ENCODE results near the gene FBXO4.
"Not testable (repeated sequence)": the region's sequence is repeated elsewhere in the genome, so short reads cannot be mapped to it uniquely, and the experiment has no call there.

The FBXO4 gene

DNA sequence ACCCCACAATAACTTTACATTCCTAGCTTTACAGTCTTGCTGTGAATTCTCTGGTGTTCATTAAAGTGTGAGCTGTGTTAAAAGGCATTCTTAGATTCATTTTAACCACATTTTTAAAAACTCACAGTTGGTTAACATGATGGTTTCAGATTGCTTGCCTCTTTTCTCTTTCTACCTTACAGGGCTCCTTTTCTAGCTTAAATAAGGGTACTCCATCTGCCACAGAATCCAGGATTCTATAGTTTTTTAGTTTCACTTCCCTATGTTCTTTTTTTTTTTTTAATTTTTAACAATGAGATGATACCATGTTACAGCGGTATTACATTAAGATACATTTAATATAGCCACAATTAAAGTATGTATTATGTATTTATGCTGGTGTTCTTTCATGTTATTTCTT is 3.9 kb upstream of the FBXO4 start:
- no peak for DNase-seq (ENCODE audit: extremely low read depth in 1 of 2, low read depth in 1 of 2)

DNA sequence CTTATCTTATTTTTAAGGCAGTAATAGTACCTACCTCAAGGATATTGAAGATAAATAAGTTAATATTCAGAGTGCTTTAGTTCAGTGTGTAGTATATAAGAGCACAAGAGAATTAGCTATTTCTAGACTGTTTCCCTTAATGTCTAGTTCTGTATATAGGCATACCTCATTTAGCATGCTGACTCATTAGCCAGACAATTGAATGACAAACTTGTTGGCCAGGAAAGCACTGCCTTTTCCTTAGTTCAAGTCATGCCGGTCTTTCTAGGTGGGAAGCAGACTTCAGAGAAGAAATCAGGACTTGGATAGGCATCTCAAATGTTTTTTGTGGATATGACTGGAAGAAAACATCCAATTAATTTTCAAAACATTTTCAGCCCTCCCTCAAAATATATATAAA is 3.2 kb upstream of the FBXO4 start:
- DNase-seq (ENCODE audit: extremely low read depth in 1 of 2, low read depth in 1 of 2), result no peak

DNA sequence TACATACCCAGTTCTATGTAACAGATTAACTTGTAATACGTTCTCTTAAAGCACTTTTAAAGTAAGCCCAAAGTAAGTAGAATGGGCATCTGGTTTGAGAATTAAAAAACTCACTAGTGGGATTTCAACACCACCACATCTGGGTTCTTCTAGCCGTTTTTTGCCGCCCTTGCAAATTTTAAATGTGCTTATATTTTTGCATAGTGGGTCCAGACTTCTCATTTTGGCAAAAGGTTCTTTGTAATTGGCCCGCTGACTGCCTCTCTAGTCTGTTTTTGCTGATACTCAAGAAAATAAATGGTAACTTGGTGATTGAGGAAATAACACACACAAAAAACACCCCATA is 582 bp upstream of the FBXO4 start:
- no peak for DNase-seq (ENCODE audit: extremely low read depth in 1 of 2, low read depth in 1 of 2)

DNA sequence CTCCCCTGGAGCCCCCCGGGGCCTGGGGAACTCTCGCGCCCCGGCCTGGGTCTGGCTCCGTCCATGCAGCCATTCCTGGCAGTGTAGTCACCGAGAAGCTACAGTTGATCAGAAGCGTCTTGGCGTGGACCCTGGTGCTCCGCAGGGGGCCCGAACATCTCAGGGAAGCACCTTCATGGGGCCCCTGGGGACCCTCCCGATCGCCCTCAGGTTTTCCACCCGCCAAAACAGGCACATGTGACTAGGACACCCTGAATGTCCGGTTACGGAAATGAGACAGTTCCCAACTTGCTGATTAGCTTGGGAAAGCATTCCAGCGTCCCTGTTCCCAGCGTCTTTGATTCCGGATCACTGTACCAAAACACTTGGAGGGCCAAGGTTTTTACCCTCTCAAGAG is 472 bp downstream of the FBXO4 start:
- no peak for DNase-seq (ENCODE audit: extremely low read depth in 1 of 2, low read depth in 1 of 2)

DNA sequence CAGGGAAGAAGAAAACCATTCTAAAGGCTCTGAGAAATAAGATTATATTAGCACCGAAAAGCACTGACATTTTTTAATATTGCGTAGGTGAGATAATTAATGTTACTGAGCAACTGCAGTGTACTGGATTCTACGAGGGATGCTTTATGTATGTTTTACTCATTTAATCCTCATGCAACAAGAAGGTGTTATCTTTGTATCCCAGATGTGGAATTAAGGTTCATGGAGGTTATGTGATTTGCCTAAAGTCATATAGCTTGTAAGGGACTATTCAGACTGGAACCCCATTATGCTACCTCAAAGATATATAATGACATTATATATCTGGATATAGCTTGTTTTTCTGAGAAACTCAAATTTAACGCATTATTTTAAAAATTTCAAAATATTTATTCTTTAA is 2.5 kb downstream of the FBXO4 start:
- no peak for DNase-seq (ENCODE audit: extremely low read depth in 1 of 2, low read depth in 1 of 2)

DNA sequence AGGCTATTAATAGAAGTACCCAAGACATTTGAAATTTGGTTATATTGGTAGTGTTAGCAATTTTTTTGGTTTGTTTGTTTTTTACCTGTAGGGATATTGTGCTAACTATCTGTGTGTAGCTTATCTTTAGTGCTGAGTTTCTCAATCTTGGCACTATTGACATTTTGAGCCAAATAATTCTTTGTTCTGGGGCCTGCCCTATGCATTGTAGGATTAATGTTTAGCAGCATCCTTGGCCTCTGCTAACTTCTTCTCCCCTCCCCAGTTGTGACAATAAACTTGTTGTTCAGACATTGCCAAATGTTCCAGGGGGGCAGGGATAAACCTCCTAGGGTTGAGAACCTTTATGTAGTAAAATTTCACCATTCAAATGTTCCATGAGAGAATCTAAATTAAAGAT is 4.0 kb downstream of the FBXO4 start:
- DNase-seq (ENCODE audit: extremely low read depth in 1 of 2, low read depth in 1 of 2), result no peak

DNA sequence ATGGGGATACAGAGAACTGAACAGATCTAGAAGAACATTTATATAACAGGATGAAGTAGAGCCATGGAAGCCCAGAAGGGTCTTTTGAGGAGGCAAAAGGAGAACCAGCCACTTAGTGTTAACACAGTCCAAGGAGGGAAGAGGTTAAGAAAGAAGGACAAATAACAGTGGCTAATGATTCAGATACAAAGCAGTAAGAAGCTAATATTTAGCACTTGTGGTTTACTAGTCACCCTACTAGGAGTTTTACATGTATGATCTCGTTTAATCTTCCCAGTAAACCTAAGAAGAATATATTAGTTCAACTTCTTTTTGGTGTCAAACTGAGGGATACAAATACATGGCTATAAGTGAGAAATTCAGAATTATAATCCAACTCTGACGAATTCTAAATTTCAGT is 7.7 kb downstream of the FBXO4 start:
- DNase-seq (ENCODE audit: extremely low read depth in 1 of 2, low read depth in 1 of 2), result no peak

DNA sequence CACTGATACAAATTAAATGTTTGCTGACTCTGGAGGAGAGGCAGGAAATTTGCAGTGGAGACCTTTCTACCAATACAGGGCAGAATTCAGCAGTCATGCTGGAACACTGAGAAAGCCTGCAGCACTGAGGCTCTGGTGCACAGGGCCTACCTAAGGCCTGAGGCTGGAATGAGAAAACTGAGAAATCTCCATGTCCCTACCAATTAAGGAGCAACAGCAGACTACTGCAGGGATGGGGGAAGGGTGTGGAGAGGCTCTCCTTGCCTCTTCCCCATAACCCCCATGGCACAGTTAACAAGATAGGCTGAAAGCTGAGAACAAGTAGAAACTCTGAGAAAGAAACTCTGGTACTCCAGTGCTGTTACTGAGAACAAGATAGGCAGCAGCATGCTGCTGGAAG is 10.5 kb downstream of the FBXO4 start:
- DNase-seq (ENCODE audit: extremely low read depth in 1 of 2, low read depth in 1 of 2), result no peak

DNA sequence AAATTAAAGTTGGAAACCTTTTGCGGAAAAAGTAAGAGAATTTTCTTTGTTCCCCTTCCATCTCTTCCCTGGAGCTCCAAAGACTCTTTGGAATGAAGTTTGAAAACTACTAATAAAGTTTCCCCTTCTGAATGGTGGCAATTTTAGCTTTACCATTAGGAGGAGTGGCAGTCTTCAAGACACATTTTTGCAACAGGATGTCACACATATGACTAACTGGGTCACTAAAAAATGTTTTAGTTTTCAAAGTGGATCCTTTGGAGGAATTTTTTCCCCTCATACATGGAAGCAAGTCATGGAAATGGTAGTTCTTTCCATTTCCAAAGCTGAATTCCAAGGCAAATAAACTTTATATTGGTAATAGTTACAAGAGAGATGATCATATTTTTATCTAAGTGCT is 15.6 kb downstream of the FBXO4 start:
- DNase-seq (ENCODE audit: extremely low read depth in 1 of 2, low read depth in 1 of 2), result no peak

DNA sequence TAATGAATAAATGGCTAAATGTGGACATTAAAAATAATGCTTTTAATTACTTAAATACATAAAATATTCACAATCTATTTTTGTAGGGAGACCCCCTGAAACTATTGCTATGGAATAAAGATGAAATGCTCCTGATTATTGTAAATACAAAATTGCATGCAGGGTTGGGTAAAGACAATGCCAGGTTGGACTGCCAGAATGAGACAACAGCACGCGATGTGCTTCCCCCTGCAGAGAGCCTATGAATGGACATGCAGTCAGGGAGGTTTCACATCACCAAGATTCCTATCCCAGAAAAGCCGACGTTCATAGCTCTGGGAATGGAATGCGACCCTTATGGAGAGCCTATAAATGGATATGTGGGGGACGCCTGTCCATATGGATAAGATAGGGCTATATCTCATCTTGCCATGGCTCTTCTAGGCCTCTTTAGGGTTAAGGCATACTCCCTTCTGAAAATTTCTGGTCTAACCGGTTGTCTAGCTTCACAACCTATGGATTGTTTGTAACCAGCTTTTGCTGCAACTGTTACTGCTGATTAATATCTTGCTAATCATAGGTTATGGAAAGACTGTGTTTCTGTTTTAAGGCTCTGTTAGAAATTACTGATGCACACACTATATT is 20.4 kb downstream of the FBXO4 start:
- not testable (repeated sequence) for DNase-seq (ENCODE audit: extremely low read depth in 1 of 2, low read depth in 1 of 2)

DNA sequence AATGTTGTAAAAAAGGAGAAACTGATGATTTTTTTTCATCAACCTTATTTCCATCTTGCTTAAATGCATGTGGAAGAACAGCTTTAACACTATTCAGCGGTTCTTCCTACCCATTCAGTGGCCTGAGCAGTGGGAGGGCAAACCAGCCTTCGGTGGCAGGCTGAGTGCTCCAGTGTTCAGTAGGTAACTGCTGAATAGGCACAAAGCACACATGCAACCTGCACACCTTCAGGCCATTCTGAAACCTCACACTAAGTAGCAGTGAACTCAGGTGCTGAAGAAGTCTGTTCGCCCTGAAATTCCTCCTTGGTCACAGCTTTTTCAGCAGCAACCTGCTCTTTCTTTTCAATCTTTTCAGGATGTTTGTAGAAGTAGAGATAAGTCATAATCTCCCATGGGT is 26.1 kb downstream of the FBXO4 start:
- no peak for DNase-seq (ENCODE audit: extremely low read depth in 1 of 2, low read depth in 1 of 2)

DNA sequence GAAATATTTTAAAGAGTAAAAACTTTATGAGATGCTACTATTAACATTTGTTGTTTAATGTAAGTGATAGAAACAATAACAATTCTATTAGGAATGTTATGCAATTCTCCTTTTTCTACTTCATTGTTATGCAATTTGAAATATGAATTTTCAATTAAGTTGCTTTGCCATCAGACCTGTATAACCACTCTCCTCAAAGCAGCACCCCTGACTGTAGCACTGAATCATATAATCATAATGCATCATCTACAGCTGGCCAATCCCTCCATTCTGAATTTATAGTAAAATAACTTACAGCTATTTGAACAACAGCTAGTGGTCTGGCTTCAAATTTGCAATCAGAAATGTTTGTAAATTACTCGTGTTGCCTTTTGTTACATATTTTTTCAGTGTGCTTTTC is 29.2 kb downstream of the FBXO4 start:
- DNase-seq (ENCODE audit: extremely low read depth in 1 of 2, low read depth in 1 of 2), result no peak

DNA sequence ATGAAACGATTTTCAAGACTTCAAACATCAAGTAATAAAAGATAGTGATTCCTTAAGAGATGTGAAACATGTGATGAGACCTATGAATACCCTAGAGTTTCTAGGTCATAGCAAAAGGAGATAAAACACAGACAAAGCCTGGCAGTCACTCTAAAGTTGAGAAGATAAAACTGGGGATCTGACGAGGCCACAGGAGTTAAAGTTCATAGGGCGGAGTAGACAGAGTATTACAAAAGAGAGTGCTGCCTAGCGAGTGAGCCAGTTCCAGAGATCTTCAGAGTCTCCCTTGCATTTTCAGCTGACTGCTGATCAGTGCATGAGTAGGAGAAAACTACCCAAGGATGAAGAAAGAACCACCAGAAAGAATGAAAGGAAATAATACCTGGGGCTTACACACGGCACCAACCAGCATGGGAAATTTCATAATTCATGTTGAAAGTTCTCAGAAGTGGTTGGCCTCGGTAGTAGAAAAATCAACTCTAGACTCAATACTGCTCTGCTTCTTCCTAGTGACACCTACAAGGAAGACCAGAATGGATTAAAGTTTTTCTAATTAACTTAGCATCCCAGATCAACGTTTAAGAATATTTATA is 30.4 kb downstream of the FBXO4 start:
- DNase-seq (ENCODE audit: extremely low read depth in 1 of 2, low read depth in 1 of 2), result no peak

DNA sequence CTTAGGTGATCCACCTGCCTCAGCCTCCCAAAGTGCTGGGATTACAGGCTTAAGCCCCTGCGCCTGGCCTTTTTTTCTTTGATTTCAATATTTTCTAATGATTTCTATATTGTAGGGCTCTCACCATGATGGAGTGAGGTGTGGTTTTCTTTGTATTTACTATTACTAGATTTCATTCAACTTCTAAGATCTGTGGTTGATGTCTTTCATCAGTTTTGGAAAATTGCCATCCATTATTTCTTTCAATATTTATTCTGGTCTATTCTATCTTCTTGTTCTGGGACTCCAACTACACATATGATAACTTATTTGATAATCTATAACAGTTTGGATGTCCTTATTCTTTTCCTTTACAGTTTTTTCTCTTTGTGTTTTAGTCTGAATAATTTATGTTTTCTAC is 31.9 kb downstream of the FBXO4 start:
- no peak for DNase-seq (ENCODE audit: extremely low read depth in 1 of 2, low read depth in 1 of 2)

DNA sequence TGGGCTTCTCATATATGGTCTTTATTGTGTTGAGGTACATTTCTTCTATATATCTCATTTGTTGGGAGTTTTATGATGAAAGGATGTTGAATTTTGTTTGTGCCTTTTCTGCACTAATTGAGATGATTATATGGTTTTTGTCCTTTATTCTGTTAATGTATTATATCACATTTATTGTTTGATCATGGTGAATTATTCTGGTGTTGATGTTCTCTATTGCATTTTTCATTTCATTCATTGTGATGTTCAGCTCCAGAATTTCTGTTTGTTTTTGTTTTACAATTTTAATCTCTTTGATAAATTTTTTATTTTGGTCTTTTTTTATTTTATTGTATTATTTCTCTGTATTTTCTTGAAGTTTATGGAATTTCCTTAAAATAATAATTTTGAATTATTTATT is 35.4 kb downstream of the FBXO4 start:
- DNase-seq (ENCODE audit: extremely low read depth in 1 of 2, low read depth in 1 of 2), result no peak

DNA sequence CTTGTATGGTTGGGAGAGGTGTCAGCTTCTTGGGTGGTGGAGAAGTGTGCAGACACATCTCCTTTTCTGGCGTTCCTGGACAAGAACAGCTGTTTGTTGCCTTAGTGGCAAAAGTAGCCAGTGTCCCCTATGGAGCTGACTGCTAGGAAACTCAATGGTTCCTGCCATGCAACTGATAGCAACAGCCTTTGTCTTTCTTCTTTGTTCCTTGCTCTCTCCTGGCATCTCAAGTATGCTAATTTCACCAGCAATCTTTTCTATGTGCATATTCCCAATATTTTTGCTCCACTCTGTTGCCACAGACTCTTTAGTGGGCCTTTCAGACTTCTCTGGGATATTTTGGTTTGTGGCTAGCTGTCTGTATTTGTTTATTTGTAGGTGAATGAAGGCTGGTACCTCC is 36.7 kb downstream of the FBXO4 start:
- DNase-seq (ENCODE audit: extremely low read depth in 1 of 2, low read depth in 1 of 2), result no peak

DNA sequence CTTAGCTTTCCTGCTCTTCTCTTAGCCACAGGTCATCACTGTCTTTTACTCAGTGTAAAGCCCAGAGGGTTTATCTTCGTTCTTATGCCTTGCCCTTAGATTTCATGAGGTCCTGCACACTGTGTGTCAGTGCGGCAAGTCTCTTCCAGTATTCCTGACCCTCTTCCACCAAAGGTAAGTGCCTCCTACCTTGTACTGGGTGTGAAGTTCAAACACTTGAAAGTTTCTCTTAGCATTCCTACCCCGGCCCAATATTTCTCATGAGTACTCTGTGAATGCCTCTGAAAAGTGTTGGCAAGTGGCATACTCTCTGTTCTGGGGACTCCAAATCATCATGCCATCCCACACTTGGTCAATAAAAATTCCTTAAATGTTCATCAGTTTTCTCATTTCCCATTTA is 37.4 kb downstream of the FBXO4 start:
- DNase-seq (ENCODE audit: extremely low read depth in 1 of 2, low read depth in 1 of 2), result no peak

DNA sequence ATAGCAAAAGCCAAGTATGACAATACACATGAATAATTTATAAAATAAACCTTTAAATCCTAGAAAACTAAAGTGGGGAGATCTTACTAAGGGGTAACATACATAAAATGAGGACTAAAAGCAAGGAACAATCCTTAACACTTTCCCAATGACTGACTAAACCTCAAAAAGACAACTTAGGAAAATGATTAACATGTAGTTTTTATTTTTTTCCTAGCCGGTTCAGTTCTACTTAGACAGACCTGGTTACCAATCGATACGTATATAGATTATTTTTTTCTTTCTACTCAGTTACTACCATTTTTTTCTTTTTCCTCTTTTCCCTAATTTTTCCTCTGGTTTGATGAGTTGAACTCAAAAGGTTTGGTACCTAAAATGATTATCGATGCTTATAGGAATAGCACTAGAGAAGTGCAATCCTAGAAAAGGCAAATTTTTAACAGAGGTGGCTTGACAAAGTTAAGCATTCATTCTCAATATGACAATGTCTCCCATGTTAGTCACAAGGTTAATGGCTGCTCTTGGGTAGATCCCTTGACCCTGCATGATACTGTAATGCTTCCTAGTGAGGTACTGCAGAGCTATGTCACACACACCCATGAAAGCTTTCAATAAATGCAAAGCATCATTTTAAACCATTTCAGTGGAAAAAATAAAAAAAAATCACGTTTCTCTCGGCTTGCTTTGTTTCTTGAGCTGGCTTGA is 41.5 kb downstream of the FBXO4 start:
- no peak for DNase-seq (ENCODE audit: extremely low read depth in 1 of 2, low read depth in 1 of 2)

DNA sequence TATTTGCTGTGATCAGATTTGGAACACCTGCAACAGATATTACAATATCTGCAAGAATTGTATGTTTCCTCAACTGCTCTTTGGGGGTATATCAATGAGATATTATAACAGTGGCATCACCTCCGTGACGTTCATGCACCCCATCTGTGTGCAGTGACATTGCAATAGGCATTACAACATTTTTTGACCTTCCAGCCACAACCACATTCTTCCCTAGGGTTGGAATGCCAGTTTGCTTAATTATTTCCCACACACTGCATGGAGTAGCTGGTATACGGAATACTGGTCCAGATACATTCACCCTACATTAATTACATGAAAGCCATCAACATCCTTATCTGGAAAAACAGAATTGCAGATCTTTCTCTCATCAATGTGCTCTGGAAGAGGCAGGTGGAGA is 42.3 kb downstream of the FBXO4 start:
- no peak for DNase-seq (ENCODE audit: extremely low read depth in 1 of 2, low read depth in 1 of 2)

DNA sequence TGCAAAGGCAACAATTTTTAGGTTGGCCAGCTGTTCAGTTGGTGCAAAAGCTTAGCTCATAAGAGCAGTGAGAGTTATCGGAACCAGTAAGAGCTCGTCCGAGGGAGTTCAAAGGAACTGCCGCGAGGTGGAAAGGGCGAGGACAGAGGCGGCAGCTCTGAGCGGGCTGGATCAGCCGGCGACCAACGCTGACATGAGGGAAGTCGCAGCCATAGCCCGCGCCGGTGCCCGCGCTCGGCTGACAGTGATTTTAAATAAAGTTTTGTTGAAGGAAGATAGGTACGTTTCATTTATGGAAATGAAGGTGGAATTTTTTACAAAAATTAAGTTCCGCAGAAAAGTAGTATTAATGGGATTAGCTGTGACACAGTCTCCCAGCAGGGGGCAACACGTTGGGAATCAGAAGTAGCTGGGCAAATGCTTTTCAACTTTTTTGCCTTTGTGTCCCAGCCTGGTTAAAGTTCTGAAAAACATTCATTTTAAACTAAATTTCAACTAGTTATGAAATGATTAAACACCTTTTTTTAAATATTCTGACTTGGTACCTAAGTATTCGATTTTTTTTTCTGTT is 43.2 kb downstream of the FBXO4 start:
- no peak for DNase-seq (ENCODE audit: extremely low read depth in 1 of 2, low read depth in 1 of 2)

DNA sequence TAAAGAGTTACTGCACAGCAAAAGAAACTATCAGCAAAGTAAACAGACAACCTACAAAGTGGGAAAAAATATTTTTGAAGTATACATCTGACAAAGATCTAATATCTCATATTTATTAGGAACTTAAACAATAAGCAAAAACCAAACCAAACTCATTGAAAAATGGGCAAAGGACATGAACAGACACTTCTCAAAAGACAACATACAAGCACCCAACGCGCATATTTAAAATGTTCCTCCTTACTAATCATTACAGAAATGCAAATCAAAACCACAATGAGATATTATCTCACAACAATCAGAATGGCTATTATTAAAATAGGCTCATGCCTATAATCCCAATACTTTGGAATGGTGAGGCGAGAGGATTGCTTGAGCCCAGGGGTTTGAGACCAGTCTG is 48.0 kb downstream of the FBXO4 start:
- no peak for DNase-seq (ENCODE audit: extremely low read depth in 1 of 2, low read depth in 1 of 2)

DNA sequence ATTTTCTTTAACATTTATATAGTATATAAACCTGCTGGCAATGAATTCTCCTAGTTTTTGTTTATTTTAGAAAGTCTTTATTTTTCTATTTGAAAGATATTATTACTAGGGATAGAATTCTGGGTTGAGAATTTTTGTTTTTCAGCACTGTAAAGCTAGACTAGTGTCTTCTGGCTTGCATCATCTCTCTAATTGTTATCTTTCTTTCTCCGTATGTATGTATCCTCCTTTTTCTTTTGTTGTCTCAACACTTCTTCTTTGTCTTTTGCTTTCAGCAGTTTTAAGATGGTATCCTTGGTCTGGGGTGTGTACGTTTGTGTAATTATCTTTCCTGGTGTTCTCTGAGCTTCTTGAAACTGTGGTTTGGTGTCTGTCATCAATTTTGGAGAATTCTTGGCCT is 48.8 kb downstream of the FBXO4 start:
- no peak for DNase-seq (ENCODE audit: extremely low read depth in 1 of 2, low read depth in 1 of 2)
